NT2/D1 (cell line): Measurements from ENCODE around the gene BLM.

Experiments
- SUZ12 ChIP-seq: IDR thresholded peaks from 2 replicates; pipeline ENCODE4 v1.6.1; 2011; ENCODE audit not compliant: insufficient read length, insufficient read depth; ENCODE audit errors: extremely low read depth
- ZNF274 ChIP-seq: IDR thresholded peaks from 2 replicates; pipeline ENCODE4 v1.6.1; 2011; ENCODE audit warnings: mild to moderate bottlenecking, low read depth, low read length

- no peak for TF ChIP-seq ZNF274
- no peak for TF ChIP-seq SUZ12
These were observed 148.6 kb downstream of the BLM start for GRCh38 chr15:90865702-90866101.
